GM10266 (cell line): ENCODE measurements around the gene SSR2.
A peak's percentile ranks its signal among the peaks of the same experiment; 100 is the strongest.

Experiments
- DNase-seq: peaks from one replicate; pipeline ENCODE4 v3.0.0; 2012; ENCODE audit errors: extremely low spot score
- CTCF ChIP-seq: IDR thresholded peaks from 2 replicates; pipeline ENCODE4 v1.5.1; 2012; ENCODE audit warnings: mild to moderate bottlenecking, low read depth; ENCODE audit not compliant: control insufficient read depth, insufficient read depth; ENCODE audit errors: missing control alignments

SSR2 gene

DNA sequence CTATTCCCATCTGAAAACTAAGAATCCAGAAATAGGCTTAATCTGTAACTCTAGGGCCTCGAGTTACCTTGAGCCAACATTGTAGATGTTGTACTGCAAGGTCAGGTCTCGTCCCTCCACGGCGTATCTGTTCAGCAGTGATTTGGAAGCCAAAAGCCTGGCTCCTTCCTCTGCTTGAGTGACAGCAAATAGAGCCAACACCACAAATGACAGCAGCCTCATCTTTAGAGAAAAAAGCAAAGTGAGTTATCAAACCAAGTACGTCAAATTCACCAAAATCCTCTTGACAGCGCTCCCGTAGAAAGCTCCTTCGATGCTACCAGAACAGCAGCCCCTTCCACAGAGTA lies 832 bp downstream of the SSR2 start:
- DNase-seq: no peak
- no peak for TF ChIP-seq CTCF

GRCh38 chr1:156014829-156015228 lies 5.9 kb downstream of the SSR2 start:
- no peak for DNase-seq
- no peak for TF ChIP-seq CTCF

DNA sequence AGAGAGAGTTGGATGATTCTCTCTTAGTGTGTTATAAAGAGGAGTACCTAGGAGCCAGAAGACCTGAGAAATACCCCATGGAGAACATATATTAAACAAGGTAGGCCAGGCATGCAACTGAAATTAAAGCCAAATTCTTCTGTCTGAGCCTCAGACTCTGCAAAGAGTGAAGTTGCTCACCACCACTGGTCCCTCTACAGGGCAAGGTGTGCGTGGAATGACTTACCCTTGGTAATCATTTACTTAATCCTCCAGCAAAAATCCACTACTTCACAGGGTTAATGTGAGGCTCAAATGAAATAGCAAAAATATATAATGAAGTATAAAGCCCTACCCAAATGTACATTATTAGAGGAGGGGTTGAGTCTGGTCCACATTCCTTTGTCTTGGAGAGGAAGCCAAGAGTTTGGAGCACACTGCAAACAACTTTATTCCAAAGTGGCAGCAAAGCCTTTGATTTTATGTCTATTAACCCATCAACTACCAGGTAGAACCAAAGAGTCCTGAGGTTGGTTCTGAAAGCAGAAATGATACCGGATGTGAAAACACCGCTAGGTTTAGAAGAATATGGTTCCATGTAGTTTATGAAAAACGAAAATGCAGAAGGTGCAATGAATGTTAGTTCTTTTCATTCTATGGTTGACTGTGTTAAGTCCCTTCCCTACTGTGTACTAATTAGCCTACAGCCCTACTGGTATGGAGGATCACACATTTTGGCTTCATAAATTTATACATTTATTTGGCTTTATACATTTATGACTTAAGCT lies 8.5 kb downstream of the SSR2 start:
- DNase-seq: peak; percentile 44
- TF ChIP-seq CTCF: no peak

- no peak for TF ChIP-seq CTCF
These were observed 11.3 kb downstream of the SSR2 start for GRCh38 chr1:156009404-156009803.

GRCh38 chr1:156006666-156007376 lies 13.9 kb downstream of the SSR2 start:
- no peak for TF ChIP-seq CTCF
- DNase-seq: no peak

More at GRCh38 chr1:156009404-156009803, 11.3 kb downstream of the SSR2 start:
- DNase-seq: no peak

GRCh38 chr1:156004843-156005584 lies 15.7 kb downstream of the SSR2 start:
- TF ChIP-seq CTCF: no peak
- no peak for DNase-seq

DNA sequence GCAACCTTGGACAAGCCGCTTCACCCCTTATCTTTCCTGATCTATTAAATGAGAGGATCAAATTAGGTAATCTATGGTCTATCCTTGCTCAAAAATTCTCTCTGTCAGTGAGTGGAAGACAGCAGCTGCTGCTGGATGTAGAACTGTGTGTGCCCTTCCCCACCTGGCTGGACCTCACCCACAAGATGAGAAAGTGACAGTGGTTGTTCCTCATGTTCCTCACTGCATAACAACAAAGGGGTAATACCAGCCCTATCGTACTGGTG lies 16.9 kb downstream of the SSR2 start:
- no peak for DNase-seq
- no peak for TF ChIP-seq CTCF
